Liver (tissue), 9 donors: ENCODE data around the gene KLK15. TPM values are rescaled to one million over a fixed set of nuclear protein-coding genes. Genes with fewer than 3 reads are reported as not detected.

Experiments
- DNase-seq: peaks from one replicate; pipeline ENCODE4 v3.0.0-alpha.2; 2017; ENCODE audit warnings: low spot score
- H3K27ac ChIP-seq, 2 donors: one replicate each; pipeline ENCODE4 v1.7.0; 2013; ENCODE audit warnings: inconsistent platforms in 2 of 2, low read length in 2 of 2, control low read depth in 1 of 2, low read depth in 1 of 2, mild to moderate bottlenecking in 1 of 2
- H3K27me3 ChIP-seq, 4 donors: one replicate each; pipeline versions ENCODE4 v1.6.1 to v1.7.0; 2013; ENCODE audit warnings: low read length in 3 of 4, inconsistent platforms in 1 of 4, mild to moderate bottlenecking in 1 of 4, moderate library complexity in 1 of 4; ENCODE audit not compliant: control insufficient read depth in 4 of 4, insufficient read depth in 4 of 4
- H3K36me3 ChIP-seq, 4 donors: one replicate each; pipeline versions ENCODE4 v1.6.1 to v1.7.0; 2013; ENCODE audit warnings: low read length in 3 of 4, mild to moderate bottlenecking in 3 of 4, low read depth in 1 of 4, moderate library complexity in 1 of 4; ENCODE audit not compliant: control insufficient read depth in 4 of 4, insufficient read depth in 3 of 4
- H3K4me1 ChIP-seq, 4 donors: one replicate each; pipeline versions ENCODE4 v1.6.1 to v1.7.0; 2013; ENCODE audit warnings: low read length in 3 of 4, mild to moderate bottlenecking in 3 of 4, moderate library complexity in 1 of 4; ENCODE audit not compliant: control insufficient read depth in 4 of 4, insufficient read depth in 4 of 4
- H3K4me3 ChIP-seq, 3 donors: one replicate each; pipeline versions ENCODE4 v1.6.1 to v1.7.0; 2013; ENCODE audit warnings: low read length in 3 of 3, control low read depth in 1 of 3, low read depth in 1 of 3, mild to moderate bottlenecking in 1 of 3
- H3K9ac ChIP-seq, 2 donors: one replicate each; pipeline ENCODE4 v1.7.0; 2013; ENCODE audit warnings: low read length in 2 of 2, mild to moderate bottlenecking in 2 of 2, moderate library complexity in 2 of 2, control low read depth in 1 of 2, low read depth in 1 of 2
- H3K9me3 ChIP-seq, 4 donors: one replicate each; pipeline versions ENCODE4 v1.6.1 to v1.7.0; 2013; ENCODE audit warnings: low read length in 3 of 4; ENCODE audit not compliant: control insufficient read depth in 4 of 4
- CTCF ChIP-seq: fragments of 150-350 bp; IDR thresholded peaks from 2 replicates; pipeline ENCODE4 v1.5.1; 2017; ENCODE audit warnings: improper control_type of control experiment, low read depth, low read length; ENCODE audit not compliant: missing input control
- EGR1 ChIP-seq, 2 donors: IDR thresholded peaks; 2 replicates each; pipeline ENCODE4 v1.6.1; 2016 to 2018; ENCODE audit warnings: antibody characterized with exemption in 2 of 2, low read depth in 2 of 2
- FOXA2 ChIP-seq: IDR thresholded peaks from 2 replicates; pipeline ENCODE4 v1.6.1; 2016; ENCODE audit warnings: antibody characterized with exemption
- GABPA ChIP-seq, 2 donors: IDR thresholded peaks in 1 of 2; conservative IDR thresholded peaks in 1 of 2; 2 replicates each; pipeline ENCODE4 v1.6.1; 2016; ENCODE audit warnings: antibody characterized with exemption in 2 of 2, mild to moderate bottlenecking in 1 of 2, moderate library complexity in 1 of 2
- HNF4A ChIP-seq, 2 donors: conservative IDR thresholded peaks; 2 replicates each; pipeline ENCODE4 v1.6.1; 2016; ENCODE audit warnings: antibody characterized with exemption in 2 of 2, mild to moderate bottlenecking in 2 of 2
- HNF4G ChIP-seq: IDR thresholded peaks from 2 replicates; pipeline ENCODE4 v1.6.1; 2016; ENCODE audit warnings: antibody characterized with exemption
- JUND ChIP-seq, 2 donors: IDR thresholded peaks; 2 replicates each; pipeline ENCODE4 v1.6.1; 2016; ENCODE audit warnings: antibody characterized with exemption in 2 of 2
- MAX ChIP-seq: IDR thresholded peaks from 2 replicates; pipeline ENCODE4 v1.6.1; 2016; ENCODE audit warnings: antibody characterized with exemption
- NR2F2 ChIP-seq: IDR thresholded peaks from 2 replicates; pipeline ENCODE4 v1.6.1; 2016; ENCODE audit warnings: antibody characterized with exemption
- RAD21 ChIP-seq, 2 donors: IDR thresholded peaks; 2 replicates each; pipeline ENCODE4 v1.6.1; 2016; ENCODE audit warnings: antibody characterized with exemption in 2 of 2, mild to moderate bottlenecking in 2 of 2
- REST ChIP-seq: IDR thresholded peaks from 2 replicates; pipeline ENCODE4 v1.6.1; 2016; ENCODE audit warnings: antibody characterized with exemption, mild to moderate bottlenecking
- RXRA ChIP-seq, 2 donors: IDR thresholded peaks; 2 replicates each; pipeline ENCODE4 v1.6.1; 2017 to 2018; ENCODE audit warnings: antibody characterized with exemption in 2 of 2, mild to moderate bottlenecking in 1 of 2
- SP1 ChIP-seq: IDR thresholded peaks from 2 replicates; pipeline ENCODE4 v1.6.1; 2018; ENCODE audit warnings: antibody characterized with exemption, mild to moderate bottlenecking
- TAF1 ChIP-seq: conservative IDR thresholded peaks from 2 replicates; pipeline ENCODE4 v1.6.1; 2016; ENCODE audit warnings: antibody characterized with exemption, mild to moderate bottlenecking
- YY1 ChIP-seq: IDR thresholded peaks from 2 replicates; pipeline ENCODE4 v1.6.1; 2016; ENCODE audit warnings: antibody characterized with exemption, mild to moderate bottlenecking
- ZBTB33 ChIP-seq: IDR thresholded peaks from 2 replicates; pipeline ENCODE4 v1.6.1; 2016; ENCODE audit warnings: antibody characterized with exemption
- WGBS: extraction: QIAGEN DNeasy Blood & Tissue Kit; methylation state at CpG from one replicate; pipeline ENCODE4 v1.1.7; 2013; 5-methylcytosine and 5-hydroxymethylcytosine counted together
- polyA plus RNA-seq, 2 donors: library from polyadenylated mRNA; stranded (reverse) in 1 of 2; unstranded in 1 of 2; fragments of 200-250 nt in 1 of 2; fragments of >200 nt in 1 of 2; fragmentation: Nextera tagmentation in 1 of 2; extraction: Ambion mirVana in 1 of 2; gene quantifications; one replicate each; pipeline versions ENCODE4 v1.2.1 to v1.2.3, GENCODE V29; 2013 to 2015
- total RNA-seq, 2 donors: library from RNA; depleted of rRNA; stranded (reverse); fragments of >200 nt; gene quantifications; one replicate each; pipeline ENCODE4 v1.2.3, GENCODE V29; 2014
- donor health status: healthy.
- donor health status: healthy.
- donor health status: healthy.
- donor health status: healthy.
- donor health status: healthy.

The KLK15 gene
- total and polyA plus RNA-seq, 4 donors: not detected

GRCh38 chr19:50820086-50820485 is 13.3 kb downstream of the KLK15 start (continued):
- TF ChIP-seq HNF4G: no peak

- TF ChIP-seq RAD21 (IDR thresholded peaks at IDR 0.05) (no peak), TAF1 (no peak), EGR1 (IDR thresholded peaks at IDR 0.05; ENCODE audit: low read depth in 2 of 2) (no peak), JUND (IDR thresholded peaks at IDR 0.05) (no peak), RXRA (IDR thresholded peaks at IDR 0.05) (no peak), REST (no peak)
- no peaks in the 10 kb centered on the region for H3K4me1 ChIP-seq
- peaks cover 0 to 27% (median 13%) of the 10 kb centered on the region in 4 donors for H3K27me3 ChIP-seq
- H3K9me3 ChIP-seq: no peaks in the 10 kb centered on the region
- H3K9ac ChIP-seq: no peak overlapping the region
- no peak for DNase-seq
- WGBS: 28% methylated on average over 8 of the region's 8 CpGs
- no peaks in the 10 kb centered on the region for H3K36me3 ChIP-seq
- H3K4me3 ChIP-seq: no peak overlapping the region
- H3K27ac ChIP-seq: no peak overlapping the region
These were observed 13.7 kb downstream of the KLK15 start for GRCh38 chr19:50819636-50820035.

GRCh38 chr19:50818859-50819472 is 14.4 kb downstream of the KLK15 start:
- no peak for DNase-seq
- Histone ChIP-seq H3K4me3 (no peak overlapping the region), H3K4me1 (no peaks in the 10 kb centered on the region), H3K27ac (no peak overlapping the region), H3K36me3 (no peaks in the 10 kb centered on the region), H3K9me3 (no peaks in the 10 kb centered on the region), H3K27me3 (peaks cover 0 to 27% (median 13%) of the 10 kb centered on the region in 4 donors), H3K9ac (no peak overlapping the region)
- 54% methylated on average over 12 of the region's 12 CpGs for WGBS
- TF ChIP-seq MAX (no peak), SP1 (no peak), JUND (IDR thresholded peaks at IDR 0.05) (no peak), HNF4G (no peak), NR2F2 (no peak), REST (no peak), RXRA (IDR thresholded peaks at IDR 0.05) (no peak), RAD21 (IDR thresholded peaks at IDR 0.05) (no peak), CTCF (no peak), ZBTB33 (no peak), GABPA (IDR thresholded peaks at IDR 0.05 in 1 of 2, conservative IDR thresholded peaks at IDR 0.05 in 1 of 2) (no peak), FOXA2 (no peak), TAF1 (no peak), HNF4A (conservative IDR thresholded peaks at IDR 0.05) (no peak), YY1 (no peak)
